D721Med (cell line): Measurements from ENCODE around the gene ELOVL3.
"Not testable (repeated sequence)": the region's sequence is repeated elsewhere in the genome, so short reads cannot be mapped to it uniquely, and the experiment has no call there.

Experiments
- DNase-seq: peaks from one replicate; pipeline ENCODE4 v3.0.0; 2011; ENCODE audit warnings: low spot score; ENCODE audit not compliant: insufficient read length
- FAIRE-seq: peaks from 2 replicates; lab custom pipeline; 2011; peaks lifted over from hg19 to GRCh38; lab: Jason Lieb, UNC
- CTCF ChIP-seq: IDR thresholded peaks from 2 replicates; pipeline ENCODE4 v1.5.1; 2012; ENCODE audit warnings: mild to moderate bottlenecking, control low read depth; ENCODE audit not compliant: insufficient read depth; ENCODE audit errors: missing control alignments

The ELOVL3 gene

GRCh38 chr10:102225646-102226541 lies at the start of gene ELOVL3:
Gene ELOVL3, plus strand, starts transcription at chr10:102226299. Its CDS starts 250 bp downstream, at chr10:102226549.
- FAIRE-seq (no peak), DNase-seq (no peak)
- no peak for TF ChIP-seq CTCF

- FAIRE-seq (no peak), DNase-seq (no peak)
- no peak for TF ChIP-seq CTCF
These were observed 41.5 kb upstream of the ELOVL3 start for GRCh38 chr10:102184606-102185005.

GRCh38 chr10:102185272-102185671 lies 40.8 kb upstream of the ELOVL3 start:
- FAIRE-seq (no peak), DNase-seq (no peak)
- no peak for TF ChIP-seq CTCF

GRCh38 chr10:102185811-102186527 lies 40.1 kb upstream of the ELOVL3 start:
- DNase-seq (no peak), FAIRE-seq (no peak)
- TF ChIP-seq CTCF: no peak

GRCh38 chr10:102188298-102188940 lies 37.7 kb upstream of the ELOVL3 start:
- DNase-seq (no peak), FAIRE-seq (no peak)
- TF ChIP-seq CTCF: no peak

GRCh38 chr10:102188941-102189898 lies 36.9 kb upstream of the ELOVL3 start:
- not testable (repeated sequence) for FAIRE-seq, DNase-seq
